HG02981 (cell line): ENCODE data around the gene ZNF674.
"Not testable (repeated sequence)": the region's sequence is repeated elsewhere in the genome, so short reads cannot be mapped to it uniquely, and the experiment has no call there.

ENCODE experiments used
- ATAC-seq: cut with Tn5 transposase; IDR thresholded peaks from one replicate; pipeline ENCODE4 v1.9.1; 2021; ENCODE audit warnings: mild to moderate bottlenecking, moderate library complexity; ENCODE audit not compliant: unreplicated experiment

Gene ZNF674

DNA sequence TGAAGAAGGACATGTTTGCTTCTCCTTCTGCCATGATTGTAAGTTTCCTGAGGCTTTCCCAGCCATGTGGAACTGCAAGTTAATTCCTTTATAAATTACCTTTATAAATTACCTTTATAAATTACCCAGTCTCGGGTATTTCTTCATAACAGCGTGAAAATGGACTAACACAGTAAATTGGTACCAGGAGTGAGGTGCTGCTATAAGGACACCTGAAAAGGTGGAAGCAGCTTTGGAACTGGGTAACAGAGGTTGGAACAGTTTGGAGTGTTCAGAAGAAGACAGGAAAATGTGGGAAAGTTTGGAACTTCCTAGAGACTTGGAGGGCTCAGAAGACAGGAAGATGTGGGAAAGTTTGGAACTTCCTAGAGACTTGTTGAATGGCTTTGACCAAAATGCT lies 66.6 kb downstream of the ZNF674 start:
- ATAC-seq = not testable (repeated sequence)

DNA sequence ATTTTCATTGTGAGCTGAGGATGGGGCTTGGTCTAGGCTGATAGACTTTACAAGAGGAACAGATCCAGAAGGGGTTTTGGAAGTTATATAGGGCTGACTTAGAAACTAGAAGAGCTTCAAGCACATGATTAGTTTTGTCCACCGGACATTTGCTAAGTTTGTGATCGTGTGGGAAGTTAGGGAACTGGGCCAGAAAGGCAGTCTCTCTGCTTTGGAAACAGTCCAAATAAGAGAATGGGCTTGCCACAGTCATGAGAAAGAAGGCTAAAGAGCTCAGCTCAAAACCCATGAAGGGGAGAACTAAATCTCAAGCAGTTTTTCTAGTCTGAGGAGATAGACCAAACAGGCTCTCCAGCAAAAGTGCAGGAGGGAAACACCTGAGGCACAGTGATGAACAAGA lies 67.8 kb downstream of the ZNF674 start:
- no peak for ATAC-seq

DNA sequence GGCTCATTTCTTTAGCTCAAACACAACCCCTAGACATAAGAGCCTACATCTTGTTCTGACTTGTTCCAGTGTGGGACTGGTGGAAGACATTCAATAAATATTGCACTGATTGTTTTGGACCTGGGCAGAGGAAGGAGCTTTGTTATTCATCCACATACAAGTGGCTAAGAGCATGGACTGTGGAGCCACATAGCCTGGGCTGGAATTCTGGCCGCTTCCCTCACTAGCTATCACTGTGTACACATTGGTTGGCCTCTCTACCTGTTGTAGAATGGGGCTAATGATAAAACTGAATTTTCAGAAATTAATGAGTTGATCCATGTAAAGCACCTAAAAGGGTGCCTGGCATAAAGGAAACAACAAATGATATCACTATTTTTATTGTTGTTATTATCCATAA lies 80.0 kb downstream of the ZNF674 start:
- no peak for ATAC-seq

DNA sequence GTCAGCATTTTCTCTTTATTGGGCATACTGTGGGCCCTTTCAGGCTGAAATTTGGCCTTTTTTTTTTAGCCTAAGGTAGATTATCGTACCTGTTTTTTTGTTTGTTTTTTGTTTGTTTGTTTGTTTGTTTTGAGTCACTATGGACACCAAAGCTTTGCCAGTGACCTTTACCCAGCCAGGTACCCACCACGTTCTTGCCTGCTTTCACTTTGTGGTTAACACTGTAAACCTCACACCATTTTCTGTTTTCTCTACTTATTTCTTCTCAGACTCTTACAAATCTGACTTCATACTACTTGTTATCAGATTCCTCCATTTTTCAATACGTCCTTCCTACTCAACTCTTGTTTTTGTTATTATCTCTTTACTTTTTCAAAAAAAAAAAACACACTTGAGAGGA lies 81.5 kb downstream of the ZNF674 start:
- no peak for ATAC-seq

DNA sequence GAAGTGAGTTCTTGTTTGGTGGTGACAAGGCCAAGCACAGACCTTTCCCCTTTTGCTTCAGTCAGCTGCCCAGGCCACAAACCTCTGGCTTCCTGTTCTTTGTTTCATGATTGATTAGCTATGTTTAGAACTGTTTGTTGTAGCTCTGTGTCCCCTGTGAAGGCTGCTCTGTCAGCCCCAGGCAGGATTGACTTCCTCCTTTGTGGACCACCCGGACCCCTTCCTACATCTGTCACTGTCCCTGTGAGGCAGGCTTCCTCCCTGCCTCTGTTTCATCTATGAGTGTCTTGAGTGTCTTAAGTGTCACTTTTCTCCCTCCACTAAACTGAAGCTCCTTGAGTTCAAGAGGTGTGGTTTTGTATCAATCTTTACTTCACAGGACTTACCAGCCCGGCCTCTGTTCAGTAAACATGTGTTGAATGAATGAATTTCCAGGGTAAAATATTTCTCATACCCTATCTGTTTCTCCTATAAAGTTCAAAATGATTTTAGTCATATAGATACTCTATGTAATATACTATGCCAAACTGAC lies 83.5 kb downstream of the ZNF674 start:
- ATAC-seq = peak; percentile 89

DNA sequence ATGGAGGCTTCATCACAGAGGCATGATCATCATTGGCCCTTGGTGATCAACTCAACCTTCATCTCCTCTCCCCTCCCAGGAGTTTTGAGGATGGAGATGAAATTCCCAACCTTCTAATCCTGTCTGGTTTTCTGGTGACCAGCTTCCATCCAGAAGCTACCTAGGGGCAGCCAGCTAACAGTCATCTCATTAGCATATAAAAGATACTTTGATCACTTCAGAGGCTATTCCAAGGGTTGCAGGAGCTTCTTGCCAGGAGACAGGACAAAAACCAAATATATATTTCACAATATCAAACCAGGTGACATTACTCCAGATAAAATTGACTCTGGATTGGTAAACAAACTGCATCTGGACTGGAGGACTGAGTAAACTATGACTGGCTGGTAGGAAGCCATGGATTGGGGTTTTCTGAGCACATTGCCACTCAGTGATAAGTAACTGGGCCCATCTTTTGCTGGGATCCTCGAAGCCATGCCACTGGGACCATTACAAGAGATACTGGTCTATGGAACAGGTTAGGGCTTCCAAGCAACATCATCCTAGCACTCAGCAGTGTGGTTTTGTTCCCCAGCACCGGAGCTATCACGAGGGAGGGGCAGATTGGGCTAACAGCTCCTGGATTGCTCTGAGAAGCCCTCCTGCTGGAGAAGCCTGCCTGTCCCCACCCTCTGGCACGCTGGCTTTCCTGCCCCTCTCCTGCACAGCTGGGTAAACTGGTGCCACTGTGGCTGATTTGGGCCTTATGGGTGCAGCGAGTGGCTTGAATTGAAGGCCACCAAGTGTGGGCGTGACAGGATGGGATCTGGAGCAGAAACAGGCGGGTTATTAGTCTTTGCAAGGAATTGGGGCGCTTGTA lies 84.2 kb downstream of the ZNF674 start:
- ATAC-seq = not testable (repeated sequence)

DNA sequence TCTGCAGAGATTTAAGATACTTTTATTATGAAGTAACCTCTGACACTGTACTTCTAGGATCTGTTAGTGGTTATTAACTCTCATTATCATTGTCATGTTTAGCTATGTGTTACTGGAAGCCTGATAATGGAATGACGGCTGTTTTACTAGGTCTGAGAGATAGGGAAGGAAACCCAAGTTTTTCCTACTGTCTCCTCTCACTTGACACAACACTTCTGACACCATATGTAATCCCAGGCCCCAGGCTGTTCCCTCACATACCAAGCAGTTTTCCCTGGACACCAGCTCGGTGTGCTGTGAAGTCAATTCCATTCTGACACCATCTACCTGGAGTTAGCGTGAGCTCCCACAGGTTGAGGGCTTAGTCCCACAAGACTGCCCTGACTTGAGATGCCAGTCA lies 85.6 kb downstream of the ZNF674 start:
- no peak for ATAC-seq

DNA sequence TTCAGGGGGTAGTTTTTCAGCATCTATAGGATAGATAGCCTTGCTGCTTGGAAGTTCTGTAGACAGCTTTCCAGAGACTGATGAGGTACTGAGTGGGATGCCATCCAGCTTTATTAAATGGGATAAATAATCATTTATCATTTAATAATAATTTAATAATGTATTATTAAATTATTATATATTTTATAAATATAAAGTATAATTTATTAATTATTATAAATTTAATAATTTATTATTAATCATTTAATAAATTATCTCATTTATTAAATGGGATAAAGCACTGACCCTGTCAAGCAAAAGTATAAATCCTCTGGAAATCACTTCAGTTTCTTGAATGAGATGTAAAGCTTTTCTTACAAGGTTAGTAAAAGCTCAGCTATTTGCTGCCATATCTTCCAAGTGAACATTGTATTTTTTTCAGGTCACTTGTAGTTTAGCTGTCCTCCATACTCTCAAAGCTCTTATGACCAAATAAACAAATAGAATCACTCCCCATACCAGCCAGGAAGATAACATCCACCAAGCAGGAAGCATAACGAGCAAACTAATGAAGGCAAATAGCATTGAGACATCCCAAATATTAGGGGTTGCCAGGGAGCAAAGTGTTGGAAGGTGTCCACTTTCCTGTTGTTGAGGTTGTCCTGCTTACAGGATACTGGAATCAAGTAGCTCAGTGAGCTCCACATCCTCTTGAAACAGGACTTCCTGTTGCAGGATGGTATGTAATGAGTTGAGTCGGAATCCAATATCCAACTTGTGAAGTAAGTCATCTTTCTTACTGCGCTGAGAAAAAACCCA lies 88.9 kb downstream of the ZNF674 start:
- ATAC-seq = no peak
